HL-60/S4 (cell line): ENCODE data around the gene ANO4.

Source experiments
- in situ Hi-C: fragments of 300-500 bp; cut with MboI; formaldehyde crosslinking; loops from 2 replicates; pipeline ENCODE4 v1.14.3; 2022; ENCODE audit warnings: low sequenced_read_pairs

ANO4 gene

DNA sequence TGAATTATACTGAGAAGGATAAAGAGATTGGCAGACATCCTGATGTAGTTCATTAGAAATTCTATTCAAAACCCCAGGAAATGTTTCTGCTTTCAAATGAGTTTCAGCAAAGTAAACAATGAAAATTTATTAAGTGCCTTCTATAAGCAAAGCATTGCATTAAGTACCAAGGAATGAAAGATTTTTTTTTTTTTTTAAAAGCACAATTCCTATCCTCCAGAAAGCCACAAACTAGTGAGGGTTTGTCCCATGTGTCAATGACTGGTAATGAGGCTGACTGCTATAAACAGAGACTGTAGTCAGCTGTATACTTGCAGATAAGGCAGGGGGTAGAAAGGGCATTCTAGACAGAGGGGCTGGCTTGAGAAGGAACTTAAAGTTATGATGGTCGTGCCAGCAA is 6.7 kb downstream of the ANO4 start:
- in situ Hi-C loops, result no loop called here

DNA sequence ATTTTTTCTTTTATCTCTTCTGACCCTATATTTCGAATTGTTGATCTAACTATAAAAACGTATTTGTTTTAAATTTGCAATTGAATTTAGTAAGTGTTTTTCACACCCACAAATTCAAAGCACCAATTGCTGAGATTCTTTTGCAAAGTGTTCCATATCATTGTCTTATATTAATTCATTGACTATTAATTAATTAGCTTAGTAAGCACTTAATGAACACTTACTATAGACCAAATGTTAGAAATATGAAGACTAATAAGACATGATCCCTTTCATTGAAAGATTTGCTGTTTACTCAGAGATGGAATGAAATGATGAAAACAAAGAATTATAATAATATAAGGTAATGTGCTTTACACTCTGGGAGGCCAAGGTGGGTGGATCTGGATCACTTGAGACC is 14.2 kb downstream of the ANO4 start:
- in situ Hi-C loops, result no loop called here

DNA sequence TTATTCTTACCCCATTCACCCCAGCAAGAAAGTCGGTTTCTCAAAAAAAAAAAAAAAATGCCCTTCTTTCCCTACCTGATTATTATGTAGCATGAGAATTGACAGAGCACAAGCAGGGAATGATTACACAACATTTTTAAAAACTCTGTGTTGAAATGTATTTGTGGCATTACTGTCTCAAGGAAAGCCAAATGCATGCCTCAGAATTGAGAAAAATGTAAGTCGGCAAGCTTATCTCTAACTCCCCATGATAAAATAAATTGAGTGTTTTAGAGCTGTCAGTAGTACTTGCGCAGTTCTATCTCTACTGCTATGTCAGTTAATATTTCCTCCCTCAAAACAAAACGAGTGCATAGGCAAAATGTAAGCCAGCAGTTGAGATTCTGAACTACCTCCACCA is 25.7 kb downstream of the ANO4 start:
- in situ Hi-C loops, result no loop called here

DNA sequence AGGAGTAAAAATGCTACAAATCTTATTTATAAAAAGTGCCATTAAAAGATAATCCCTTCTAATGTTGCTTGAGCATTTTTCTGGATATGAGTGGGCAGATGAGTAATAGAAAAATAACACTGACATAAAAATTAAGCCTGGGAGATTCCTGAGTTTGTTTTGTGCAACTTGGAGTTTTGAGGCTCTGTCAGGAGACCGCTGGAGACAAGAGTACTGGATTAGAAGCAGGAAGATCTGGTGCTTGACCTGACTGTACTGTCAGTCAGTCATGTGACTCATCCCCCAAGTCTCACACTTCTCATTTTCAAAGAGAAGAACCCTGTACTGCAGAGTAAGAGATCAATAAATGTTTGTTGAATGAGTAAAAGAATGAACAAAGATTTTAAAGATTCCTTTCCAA is 29.4 kb downstream of the ANO4 start:
- in situ Hi-C loops, result no loop called here

DNA sequence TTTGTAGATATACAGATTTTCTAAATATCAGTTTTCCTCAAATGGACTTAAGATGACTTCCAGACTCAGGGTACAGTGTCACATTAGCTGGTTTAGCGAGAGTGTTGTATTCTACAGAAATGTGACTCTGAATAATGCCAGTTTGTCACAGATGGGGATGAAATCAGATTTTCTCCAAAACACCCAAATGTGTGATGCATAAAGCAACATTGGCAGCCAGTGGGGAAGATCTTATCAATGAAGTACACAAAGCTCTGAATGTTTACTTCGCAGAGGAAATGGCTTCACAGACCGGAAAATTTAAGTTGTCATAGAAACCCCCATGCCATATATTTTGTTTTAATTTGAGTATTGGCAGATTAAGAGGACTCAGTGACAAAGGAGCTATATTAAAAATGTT is 29.9 kb downstream of the ANO4 start:
- in situ Hi-C loops, result no loop called here

DNA sequence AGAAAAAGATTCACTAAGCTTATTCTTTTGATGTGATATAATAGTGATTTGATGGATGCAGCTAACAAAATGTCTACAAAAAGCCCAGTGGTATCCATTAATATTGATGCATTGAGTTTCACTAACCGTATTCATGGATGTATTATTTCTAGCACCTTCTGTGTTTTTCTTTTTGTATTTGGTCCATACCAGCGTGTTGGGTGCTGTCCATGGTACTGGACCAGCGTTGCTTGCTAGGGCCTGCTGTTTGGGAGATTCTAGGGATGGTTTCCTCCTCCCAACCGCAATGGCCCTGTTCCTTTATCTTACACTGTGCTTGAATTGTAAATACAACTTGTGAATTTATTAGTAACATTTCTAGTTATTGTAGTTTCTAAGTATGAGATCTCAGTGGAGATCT is 31.7 kb downstream of the ANO4 start:
- in situ Hi-C loops, result no loop called here

DNA sequence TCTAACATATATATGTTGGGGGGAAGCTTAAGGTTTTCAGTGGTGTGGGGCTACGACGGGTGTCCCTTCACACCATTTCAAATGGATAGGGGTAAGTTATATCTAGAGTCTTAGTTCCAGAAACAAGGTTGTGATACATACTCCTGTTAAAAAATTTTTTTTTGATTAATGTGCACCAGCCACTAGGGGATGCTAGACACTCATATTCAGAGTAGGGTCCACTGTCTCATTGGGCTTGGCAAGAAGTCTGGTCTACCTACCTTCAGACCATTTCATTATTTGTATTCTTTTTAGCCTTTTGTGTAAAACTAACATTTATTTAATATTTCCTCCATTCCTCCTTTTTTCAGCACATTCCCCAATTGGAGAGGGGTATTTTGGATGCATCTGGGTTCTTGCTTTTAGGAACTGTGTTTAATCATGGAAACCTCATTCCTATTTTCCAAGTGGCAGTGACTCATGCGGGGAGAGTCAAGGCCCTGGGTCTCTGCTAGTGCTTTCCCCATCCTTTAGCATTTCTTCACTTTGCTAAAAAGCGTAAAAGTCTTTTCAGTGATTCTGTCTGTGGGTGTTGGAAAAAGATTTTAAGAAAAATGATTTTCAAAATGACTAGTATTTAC is 33.4 kb downstream of the ANO4 start:
- in situ Hi-C loops, result no loop called here

DNA sequence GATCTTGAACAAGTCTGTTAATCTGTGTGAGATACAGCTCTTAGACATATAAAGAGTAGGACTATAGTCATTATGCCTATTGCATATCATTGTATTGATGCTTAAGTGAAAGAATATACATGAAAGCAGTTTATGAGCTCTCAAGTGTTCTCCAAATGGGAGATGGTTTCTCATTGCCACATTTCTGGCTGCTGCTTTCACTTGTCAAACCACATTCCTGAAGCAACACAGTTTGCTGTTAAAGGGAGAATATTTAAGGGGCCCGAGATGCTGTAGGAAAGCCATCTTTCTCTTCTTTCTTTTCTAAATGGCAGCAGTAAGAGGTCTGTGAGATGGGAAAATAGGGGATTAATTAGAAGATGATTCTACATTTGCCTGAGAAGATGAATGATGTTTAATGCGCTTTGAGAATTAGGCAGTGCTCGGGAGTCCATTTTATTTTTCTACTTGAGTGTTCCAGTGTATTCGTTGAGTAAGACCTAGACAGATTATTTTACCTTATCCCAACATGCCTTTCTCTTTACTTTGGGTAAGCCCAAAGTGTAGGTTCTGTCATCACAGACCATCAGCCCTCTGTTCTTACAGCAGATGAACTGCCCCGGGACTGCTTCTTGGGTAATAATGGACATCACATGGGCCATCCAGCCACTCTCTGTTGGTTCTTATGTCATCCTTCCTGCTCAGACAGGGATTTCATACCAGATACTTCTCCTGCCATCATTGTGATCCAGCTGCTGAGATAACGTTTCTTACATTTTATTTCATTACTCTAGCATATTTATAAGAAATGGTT is 35.6 kb downstream of the ANO4 start:
- in situ Hi-C loops, result no loop called here

DNA sequence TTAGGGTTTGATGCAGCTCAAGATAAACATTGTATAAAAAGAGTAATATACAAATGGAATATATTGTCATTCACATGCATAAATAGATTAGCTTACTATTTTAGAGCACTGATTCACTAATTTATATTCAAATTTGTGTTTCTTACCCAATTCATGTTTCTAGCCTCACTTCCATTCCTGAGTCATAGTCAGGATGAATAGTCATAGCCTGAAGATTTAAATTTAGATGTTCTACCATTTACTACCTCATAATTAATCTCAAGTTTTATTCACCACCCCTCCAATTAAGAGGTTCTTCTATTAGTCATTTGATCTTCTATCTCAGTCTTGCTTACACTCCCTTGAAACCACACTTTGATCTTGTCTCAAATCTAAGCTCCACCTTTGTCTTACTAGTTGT is 38.7 kb downstream of the ANO4 start:
- in situ Hi-C loops, result no loop called here

DNA sequence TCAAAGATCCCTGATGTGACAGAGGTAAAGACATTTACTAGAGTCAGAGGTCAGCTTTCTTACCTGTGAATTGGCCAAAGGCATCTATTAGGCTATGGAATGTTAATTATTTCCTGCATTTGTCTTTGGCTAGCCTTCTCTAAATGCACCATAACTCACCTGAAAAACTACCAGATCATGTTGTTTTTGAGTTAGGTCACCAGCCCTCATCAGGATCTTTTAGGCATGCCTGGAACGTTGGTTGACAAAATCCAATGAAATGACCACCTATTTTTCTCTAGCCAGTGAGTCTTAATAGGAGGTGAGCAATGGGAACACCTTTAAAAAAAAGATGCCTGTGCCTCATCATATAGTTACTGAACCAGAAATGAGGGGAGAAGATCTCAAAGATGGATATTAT is 46.2 kb downstream of the ANO4 start:
- in situ Hi-C loops, result no loop called here

DNA sequence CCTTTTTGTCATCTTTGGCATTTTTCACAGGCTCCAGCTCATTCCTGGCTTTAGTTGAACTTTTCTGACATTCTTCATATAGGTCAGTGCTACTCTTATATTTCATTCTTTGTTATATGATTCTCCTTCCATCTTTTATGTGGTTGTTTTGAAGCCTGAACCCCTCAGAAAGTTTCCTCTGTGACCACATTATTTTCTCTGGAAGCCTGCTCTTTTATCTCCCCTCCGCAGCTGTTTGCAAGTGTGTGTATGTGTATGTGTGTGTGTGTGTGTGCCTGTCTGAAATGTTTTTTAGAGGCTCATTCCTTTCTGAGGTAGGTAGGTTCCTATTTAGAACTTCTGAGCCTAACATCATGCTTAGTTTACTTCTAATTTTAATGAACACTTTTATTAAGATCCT is 47.6 kb downstream of the ANO4 start:
- in situ Hi-C loops, result no loop called here

DNA sequence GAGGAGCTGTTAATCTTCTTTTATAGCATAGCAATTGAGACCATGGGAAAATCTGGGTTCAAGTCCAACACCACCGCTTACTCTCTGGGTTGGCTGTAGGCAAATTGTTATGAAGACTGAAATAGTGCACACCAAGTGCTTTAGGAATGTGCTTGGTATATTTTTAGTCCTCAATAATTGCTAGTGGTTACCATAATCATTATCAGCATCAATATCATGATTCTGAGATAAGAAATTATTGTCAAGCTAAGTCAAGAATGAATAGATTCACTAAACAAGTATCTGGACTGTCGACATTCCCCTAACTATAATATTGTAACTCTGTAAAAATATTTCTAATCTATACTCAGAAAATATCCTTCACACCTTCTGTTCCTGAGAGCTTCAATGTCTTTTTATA is 48.5 kb downstream of the ANO4 start:
- in situ Hi-C loops, result no loop called here

DNA sequence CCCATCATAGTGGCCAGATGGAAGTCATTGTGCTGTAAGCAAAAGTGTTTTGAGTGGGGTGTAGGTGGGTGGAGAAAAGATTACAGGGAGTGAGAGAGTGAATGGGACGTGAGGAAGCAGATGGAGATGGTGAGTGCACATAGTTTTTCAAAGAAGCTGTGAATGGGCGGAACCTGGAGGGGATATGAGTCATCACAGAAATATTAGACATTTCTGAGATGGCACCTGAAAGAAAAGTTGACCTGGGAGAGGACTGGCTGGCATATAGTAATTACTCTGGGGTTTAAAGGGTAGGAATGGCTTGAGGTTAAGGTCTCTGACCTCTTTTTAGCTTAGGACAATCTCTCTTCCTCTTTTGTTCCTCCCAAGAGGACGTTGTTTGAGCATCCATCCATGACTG is 50.5 kb downstream of the ANO4 start:
- in situ Hi-C loops, result no loop called here

DNA sequence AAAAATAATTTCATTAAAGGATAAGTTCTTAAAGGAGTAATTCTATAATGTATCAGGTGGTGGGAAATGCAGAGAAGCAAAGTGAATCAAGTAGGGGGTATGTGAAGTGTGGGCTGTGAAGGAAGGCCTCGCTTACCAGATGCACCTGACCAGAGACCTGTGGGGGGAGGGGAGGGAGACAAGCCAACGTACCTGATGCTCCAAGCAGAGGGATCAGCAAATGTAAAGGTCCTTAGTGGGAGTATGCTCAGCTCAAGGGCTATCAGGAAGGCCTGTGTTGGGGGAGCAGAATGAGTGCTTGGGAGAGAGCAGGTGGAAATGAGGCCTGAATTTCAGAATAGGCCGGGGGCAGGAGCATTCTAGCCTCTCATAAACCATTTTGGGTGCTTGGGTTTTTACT is 57.1 kb downstream of the ANO4 start:
- in situ Hi-C loops, result no loop called here

DNA sequence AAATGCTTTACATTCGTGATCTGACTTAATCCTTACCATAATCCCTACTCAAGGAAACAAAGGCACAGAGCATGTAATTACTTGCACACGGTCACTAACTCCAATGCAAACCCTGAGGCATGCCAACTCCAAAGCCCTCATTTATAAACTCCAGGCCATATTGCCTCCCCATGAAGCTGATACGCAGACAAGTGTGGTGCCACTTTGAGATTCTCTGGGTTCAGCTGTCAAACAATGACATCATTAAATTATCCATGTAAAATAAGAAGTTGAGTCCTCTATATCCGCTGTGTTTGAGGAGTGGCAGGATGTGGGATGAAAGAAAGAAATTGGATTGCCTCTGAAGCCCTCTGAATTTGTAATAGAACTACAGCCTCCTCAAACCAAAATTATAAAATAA is 62.8 kb downstream of the ANO4 start:
- in situ Hi-C loops, result no loop called here

DNA sequence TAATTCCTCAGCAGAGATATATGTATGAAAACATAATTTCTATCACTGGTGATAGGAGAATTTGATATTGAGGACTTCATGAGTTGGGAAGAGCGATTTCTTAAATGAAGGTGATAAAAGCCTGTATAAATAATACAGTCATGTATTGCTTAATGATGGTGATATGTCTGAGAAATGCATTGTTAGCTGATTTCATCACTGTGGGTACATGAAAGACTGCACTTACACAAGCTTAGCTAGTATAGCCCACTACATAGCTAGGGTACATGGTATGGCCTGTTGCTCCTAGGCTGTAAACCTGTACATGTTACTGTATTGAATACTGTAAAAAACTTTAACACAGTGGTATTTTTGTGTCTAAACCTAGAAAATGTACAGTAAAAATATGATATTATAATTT is 63.4 kb downstream of the ANO4 start:
- in situ Hi-C loops, result no loop called here

DNA sequence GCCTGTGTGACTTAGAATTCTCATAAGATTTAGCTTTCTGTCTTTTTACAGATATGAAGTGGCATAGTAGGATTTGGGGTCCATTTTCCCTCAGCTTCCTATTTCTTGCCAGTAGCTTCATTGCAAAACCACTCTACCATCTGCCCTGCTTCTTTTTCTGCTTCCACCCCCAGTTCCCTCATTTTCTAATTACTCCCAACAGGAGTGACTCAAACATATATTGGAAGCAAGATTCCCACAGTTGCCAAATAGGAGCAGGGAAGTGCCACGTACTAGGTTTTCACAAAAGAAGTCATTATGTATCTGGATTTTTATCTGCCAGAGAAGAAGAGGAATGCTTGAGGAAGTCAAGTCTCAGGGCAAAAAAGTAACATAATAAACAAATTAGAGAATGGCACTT is 64.1 kb downstream of the ANO4 start:
- in situ Hi-C loops, result no loop called here

DNA sequence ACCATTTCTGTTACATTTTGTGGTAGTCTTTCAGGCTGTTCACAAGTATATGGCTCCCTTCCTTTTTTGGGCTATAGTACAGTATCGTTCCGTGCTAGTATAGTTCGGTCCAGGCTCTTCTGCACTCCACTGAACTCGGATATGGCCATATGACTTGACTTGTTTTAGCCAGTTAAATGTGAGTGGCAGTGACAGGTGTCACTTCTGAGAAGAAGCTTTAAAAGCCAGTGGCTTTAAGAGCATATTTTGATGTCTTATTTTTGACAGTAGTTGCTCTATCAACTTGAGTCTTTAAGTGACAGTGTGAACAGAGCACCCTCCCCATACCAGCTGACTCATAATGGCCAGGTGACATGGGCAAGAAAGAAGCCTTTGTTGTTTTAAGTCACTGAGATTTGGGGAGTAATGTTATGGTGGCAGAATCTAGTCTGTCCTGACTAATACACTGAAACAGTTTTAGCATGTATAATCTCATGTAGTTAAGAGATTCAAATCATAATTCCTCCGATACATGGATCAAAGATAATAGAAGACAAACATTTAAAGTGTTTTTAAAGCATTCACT is 64.6 kb downstream of the ANO4 start:
- in situ Hi-C loops, result no loop called here

DNA sequence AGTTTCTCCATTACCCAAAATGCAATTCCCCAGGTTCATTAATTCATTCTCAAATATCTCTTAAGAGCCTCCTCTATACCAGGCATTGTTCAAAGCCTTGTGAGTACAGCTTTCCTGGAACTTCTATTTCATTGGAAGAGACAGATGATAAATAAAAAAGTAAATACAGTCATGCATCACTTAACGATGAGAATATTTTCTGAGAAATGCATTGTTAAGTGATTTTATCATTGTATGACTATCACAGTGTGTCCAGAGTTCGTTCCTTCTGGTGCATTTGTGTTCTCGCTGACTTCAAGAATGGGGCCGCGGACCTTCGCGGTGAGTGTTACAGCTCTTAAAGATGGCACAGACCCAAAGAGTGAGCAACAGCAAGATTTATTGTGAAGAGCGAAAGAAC is 66.0 kb downstream of the ANO4 start:
- in situ Hi-C loops, result no loop called here

DNA sequence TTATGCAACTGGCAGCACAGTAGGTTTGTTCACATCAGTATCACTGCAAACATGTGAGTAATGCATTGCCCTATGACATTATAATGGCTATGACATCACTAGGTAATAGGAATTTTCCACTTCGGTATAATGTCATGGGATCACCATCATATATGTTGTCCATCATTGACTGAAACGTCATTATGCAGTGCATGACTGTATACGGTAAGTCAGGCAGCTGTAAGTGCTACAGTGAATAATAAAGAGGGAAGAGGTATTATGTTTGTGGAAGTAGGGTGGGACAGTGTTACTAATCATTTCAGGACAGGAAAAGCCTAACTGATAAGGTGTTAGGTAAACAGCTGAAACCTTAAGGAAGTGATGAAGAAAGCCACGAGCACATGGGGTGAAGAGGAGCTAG is 68.1 kb downstream of the ANO4 start:
- in situ Hi-C loops, result no loop called here

DNA sequence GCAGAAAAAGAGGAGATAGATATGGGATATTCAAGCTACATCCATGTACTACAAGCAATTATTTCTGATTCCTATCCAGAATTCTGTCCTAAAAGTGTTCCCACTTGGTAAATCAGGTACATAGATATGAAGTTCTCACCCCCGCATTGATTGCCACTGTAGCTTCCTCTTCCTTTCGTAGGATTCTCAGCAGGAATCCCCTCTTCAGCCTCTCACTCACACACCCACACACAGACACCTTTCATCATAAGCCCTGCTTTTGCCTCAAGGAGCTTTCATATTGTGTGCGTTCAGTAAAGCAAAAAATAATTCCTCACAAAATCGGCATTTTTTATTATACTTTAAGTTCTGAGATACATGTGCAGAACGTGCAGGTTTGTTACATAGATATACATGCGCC is 69.8 kb downstream of the ANO4 start:
- in situ Hi-C loops, result no loop called here

DNA sequence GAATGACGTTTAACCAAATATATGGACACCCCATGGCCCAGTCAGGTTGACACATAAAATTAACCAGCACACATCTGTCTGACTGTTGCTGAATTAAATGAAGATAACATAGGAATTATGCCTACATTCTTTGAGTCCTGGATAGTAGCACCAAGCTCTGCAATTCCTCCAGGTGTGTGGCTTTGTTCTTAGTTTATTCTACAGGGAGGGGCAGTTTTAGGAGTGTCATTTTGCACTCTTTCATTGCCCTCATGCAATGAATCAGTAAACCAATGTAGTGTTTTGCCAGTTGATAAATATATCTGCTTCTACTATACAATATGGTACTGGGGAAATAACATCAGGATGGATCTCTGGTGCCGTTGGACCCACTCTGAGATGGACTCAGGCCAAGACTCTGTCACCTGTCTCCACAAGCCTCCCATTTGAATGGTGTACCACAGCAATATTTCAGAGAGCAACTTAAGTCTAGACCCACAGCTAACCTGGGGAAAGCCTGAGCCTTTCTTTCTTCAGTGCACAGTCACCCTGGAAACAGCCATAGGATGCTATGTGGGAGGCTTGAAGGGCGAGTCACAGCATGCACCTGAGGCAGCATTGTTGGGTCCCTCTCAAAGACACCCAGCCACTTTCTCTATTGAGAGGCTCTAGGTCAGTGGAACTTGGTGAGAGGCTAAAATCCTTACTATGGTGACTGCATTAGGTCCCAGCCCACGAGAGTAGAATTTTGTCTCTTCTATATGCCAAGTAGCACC is 73.2 kb downstream of the ANO4 start:
- in situ Hi-C loops, result no loop called here
